HG03196 (cell line): ENCODE results near the gene FXYD5.

Experiments
- ATAC-seq: cut with Tn5 transposase; IDR thresholded peaks from one replicate; pipeline ENCODE4 v1.9.1; 2021; ENCODE audit not compliant: unreplicated experiment

The FXYD5 gene

DNA sequence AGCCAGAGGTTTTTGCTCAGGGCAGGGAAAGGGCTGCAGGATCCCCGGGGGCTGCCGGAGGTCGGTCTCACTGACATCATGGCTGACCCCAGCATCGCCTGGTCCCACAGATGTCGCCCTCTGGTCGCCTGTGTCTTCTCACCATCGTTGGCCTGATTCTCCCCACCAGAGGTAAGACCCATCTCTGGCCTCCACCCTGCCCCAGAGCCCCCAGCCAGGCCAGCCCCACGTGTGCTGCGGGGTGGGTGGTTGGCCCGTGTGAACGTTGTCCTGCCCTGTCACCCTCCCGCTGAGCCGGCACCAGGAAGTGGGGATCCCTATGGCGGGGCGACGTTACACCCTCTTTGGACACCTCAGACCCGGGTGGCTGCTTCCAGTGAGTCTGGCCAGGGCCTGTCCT is 906 bp downstream of the FXYD5 start:
- ATAC-seq, result no peak

DNA sequence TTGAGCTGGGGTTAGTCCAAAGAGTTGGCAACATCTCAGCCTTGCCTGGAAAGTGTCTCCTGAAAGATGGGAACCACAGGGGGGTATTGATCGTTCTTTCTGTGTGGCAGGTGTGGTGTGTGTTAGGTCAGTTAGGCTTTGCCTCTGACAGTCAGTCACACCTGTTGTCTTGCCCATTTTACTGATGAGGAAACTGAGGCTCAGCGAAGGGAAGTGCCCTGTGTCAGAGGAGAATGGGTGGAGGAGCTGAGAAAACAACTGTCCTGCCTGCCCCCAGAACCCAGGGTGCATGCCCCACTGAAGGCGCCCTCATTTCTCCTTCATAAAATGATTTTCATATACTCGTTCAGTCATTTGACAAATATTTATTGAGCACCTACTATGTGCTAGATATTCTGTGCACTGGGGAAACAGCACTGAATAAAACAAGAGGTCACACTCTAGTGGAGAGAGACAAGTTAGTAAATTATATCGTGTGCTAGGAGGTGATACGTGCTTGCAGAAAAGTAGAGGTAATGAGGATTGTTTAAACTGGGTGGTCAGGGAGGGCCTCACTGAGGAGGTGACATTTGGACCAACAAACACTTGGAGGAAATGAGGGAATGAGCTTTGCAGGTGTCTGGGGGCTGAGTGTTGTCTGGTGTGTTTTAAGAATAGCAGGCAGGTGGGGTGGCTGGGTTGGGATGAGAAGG is 1.6 kb downstream of the FXYD5 start:
- ATAC-seq, result no peak

DNA sequence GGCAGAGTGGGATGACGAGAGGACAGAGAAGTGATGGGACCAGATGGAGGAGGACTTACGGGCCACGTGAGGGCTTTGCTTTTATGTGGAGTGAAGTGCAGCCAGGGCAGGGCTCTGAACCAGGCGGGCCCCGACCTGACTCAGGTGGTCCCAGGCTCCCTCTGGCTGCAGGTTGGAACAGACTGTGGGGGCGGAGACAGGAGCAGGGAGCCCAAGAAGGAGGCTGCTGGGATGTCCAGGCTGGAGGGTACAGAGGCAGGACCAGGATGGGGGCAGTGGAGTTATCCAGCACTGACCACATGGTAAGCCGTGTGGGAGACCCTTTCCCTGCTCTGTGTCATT is 2.1 kb downstream of the FXYD5 start:
- ATAC-seq, result no peak

DNA sequence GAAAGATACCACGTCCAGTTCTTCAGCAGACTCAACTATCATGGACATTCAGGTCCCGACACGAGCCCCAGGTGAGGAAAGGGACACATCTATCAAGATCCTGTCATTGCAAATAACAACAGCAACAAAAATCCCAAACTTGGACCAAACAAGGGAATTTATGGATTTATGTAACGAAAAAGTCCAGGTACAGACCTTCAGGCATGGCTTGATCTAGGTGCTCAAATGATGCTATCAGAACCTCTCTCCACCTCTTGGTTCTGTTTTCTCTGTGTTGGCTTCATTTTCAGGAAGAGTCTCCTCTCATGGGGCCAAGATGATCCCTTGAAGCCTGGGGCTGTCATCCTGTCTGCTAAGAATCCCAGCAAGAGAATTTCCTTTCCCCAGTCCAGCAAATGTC is 2.9 kb downstream of the FXYD5 start:
- no peak for ATAC-seq

DNA sequence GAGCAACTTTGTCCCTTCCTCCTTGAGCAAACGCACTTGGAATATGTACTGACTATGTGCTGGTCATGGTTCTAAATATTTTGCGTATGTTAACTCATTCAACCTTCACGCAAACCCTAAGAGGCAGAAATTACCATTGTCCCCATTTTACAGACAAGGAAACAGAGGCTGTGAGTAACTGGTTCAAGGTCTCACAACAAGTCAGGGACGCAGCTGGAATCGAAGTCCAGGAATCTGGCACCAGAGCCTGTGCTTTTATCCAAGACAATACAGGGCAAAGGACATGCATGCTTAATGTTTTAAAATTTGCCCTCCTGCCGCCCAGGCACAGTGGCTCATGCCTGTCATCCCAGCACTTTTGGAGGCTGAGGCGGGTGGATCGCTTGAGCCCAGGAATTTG is 5.1 kb downstream of the FXYD5 start:
- no peak for ATAC-seq

DNA sequence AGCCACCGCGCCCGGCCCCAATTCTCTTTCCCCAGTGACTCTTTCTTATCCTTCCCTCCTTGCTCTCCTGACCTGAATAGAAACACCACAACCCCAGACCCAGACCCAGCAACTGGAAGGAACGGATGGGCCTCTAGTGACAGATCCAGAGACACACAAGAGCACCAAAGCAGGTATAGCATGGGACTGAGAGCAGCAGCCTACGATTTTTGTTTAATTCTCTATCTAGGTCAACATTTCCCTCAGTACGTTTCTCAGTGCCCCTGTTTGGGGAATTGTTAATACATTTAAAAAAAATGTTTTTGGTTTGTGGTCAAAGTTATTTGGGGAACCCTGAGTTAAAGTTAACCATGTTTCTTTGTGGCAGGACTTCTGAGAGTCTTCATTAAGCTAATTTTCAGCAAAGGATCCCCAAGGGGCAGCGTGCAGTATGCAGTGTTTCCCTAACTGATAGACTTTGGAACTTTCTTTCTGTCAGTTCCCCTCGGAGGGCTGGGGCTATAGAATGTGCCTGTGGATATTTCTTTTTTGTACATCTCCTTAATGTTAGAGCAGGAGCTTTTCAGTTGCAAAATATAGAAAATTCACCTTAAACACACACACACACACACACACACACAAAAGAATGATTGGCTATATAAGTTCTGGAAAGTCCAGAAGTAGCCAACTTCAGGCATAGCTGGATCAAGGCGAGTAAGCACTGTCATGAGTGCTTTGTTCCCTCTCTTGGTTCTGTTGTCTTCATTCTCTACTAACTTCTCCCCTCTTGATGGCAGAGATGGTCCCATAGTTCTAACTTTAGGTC is 6.3 kb downstream of the FXYD5 start:
- ATAC-seq, result no peak

DNA sequence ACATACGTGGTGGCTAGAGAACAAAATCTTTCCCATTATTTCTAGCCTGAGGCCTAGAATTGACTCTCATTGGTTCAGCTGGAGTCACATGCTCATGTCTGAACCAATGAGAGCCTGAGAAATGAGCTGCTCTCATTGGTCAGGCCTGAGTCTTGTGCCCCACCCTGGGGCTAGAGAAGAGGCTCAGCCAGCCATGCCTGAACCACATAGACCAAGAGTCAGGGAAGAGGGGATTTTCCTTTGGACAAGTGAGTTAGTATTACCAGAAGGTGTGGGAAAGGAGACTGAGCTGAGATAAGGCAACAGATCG is 6.9 kb downstream of the FXYD5 start:
- no peak for ATAC-seq

DNA sequence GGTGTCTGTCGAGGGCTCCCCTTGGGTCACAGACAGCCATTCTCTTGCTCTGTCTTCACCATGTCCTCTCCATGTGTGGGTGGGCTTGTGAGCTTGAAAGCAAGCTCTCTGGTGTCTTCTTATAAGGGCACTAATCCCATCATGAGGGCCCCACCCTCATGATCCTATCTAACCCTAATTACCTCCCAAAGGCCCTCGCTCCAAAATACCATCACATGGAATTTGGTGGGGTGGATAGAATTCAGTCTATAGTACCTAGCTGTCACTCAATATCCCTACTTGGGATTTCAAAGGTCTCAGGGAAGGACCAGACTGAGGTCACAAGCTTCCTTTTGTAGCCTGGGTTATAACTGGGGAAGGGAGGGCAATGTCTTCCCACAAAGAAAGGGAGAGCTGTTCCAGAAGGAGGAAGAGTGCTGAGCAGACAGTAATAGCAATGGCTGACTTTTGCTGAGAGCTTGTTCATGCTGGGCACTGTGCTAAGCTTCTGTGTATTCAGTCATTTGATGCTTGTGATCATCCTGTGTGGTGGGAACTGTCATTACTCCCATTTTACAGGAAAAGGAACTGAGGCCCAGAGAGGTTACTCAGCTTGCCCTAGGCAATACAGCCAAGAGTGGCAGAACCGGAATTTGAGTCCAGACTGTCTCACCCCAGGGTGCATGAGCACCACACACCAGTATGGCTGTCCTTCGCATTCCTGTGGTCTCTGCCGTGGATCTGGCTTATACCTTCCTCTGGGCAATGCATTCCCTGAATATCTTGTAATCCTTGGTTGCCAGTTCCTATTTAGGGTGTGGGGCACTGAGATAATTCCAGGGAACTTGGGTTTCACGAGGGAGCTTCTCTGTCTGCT is 8.2 kb downstream of the FXYD5 start:
- ATAC-seq, result no peak

DNA sequence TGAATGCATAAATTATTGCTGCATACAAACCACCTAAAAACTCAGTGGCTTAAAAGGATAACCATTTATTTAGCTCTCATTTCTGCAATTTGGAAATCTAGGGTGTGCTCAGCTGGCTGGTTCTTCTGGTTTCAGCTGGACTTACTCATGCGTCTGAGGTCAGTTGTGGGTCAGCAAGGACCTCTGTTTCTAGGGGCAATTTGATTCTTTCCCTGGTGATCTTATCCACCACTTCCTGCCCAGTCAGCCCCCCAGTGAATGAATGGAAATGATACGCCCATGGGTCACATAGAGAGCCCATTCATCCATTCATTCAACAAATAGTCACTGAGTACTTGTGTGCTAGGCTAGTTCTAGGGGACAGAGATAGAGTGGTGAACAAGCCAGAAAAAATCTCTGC is 9.9 kb downstream of the FXYD5 start:
- ATAC-seq, result no peak

DNA sequence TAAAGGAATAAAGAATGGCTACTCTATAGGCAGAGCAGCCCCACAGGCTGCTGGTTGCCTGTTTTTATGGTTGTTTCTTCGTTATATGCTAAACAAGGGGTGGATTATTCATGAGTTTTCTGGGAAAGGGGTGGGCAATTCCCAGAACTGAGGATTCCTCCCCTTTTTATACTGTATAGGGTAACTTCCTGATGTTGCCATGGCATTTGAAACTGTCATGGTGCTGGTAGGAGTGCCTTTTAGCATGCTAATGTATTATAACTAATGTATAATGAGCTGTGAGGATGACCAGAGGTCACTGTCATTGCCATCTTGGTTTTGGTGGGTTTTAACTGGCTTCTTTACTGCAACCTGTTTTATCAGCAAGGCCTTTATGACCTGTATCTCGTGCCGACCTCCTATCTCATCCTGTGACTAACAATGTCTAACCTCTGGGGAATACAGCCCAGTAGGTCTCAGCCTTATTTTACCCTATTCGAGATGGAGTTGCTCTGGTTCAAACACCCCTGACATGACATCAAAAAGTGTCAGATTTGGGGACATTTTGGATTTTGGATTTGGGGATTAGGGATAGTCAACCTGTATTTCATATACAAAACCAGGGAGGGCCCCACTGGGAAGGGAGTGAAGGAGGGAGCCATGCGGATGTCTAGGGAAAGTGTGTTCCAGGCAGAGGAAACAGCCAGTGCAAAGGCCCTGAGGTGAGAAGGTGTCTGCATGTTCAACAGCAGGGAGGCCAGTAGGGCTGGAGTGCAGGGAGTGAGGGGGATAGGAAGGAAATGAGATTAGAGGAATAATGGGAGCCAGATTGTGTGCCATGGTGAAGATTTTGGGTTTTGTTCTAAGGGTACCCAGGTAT is 10.9 kb downstream of the FXYD5 start:
- no peak for ATAC-seq

DNA sequence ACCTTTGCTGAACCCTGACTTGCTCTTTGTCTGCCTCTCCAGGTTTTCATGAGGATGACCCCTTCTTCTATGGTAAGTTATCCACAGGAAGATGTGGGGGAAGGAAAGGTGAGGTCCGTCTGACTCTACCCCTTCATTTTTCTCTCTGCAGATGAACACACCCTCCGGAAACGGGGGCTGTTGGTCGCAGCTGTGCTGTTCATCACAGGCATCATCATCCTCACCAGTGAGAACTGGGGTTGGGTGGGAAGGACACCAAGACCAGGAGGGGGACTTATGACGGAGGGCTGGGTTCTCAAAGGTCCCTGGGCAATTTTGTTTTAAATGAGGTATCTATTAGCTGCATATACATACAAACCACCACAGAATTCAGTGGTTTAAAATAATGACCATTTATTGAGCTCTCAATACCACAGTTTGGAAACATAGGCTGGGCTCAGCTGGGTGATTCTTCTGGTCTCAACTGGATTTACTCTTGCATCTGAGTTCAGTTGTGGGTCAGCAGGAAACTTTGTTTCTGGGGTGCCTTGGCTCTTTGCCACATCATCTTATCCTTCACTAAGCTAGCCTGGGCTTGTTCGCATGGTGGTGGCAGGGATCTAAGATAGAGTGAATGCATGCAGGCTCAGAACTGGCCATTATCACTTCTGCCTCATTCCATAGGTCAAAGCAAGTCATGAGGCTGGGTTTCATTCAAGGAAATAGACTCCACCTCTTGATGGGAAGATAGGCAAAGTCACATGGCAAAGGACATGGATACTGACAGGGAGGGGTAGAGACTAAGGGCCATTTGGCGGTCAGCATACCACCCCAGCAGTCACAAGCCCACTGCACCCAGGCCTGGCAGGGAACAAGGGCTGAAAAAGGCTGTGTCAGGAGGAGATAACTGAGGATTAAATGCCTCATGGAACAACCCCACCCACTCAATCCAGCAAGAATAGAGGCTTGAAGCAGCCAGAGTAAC is 11.8 kb downstream of the FXYD5 start:
- ATAC-seq, result no peak

DNA sequence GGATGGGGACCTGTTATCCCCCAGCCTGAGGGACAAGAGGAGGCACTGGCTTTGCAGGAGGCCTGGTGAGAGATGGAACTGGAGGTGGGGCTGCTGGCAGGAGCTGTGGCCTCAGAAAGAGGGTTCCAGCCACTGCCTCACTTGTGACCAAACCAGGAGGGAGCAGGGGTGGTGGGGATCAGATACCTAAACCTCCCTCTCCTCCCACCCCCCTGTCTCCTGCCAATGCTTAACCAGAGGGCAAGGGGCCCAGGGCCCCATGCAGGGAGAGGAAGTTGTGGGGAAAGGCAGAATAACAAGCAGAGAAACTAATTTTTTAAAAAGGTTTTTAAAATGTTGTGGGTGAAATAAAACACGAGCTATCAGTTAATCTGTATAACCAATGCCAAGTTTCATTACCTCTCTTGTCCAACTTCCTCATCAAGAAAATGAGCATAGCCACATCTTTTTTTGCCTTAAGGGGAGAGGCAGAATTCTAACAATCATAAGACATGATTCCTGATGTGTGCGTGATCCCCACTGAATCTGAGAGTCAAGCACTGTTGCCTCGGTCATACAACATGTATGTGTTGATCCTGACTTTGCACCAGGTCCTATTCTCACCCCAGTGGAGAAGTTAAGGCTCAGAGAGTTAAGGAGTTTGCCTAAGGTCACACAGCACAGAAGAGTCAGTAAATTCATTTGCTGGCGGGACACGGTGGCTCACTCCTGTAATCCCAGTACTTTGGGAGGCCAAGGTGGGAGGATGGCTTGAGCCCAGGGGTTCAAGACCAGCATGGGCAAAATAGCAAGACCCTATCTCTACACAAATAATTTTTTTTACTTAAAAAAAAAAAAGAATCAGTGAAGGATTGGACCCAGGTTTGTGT is 12.9 kb downstream of the FXYD5 start:
- no peak for ATAC-seq

DNA sequence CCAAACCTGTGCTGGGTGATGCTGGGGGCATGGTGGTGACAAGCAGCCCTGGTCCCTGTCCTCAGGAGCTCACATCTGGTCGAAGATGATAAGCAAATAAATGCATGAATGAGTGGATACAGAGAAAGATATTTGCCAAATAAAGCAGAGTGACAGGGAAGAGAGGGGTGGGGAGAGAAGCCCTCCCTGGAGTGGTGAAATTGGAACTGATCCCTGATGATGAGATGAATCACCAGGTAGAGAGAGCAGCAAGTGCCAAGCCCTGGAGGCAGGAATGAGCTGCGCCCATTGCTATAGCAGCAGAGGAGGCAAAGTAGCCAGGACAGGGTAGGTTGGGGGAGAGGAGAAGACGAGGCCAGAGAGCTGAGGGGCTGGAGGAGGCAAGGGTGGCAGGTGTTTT is 13.7 kb downstream of the FXYD5 start:
- no peak for ATAC-seq

DNA sequence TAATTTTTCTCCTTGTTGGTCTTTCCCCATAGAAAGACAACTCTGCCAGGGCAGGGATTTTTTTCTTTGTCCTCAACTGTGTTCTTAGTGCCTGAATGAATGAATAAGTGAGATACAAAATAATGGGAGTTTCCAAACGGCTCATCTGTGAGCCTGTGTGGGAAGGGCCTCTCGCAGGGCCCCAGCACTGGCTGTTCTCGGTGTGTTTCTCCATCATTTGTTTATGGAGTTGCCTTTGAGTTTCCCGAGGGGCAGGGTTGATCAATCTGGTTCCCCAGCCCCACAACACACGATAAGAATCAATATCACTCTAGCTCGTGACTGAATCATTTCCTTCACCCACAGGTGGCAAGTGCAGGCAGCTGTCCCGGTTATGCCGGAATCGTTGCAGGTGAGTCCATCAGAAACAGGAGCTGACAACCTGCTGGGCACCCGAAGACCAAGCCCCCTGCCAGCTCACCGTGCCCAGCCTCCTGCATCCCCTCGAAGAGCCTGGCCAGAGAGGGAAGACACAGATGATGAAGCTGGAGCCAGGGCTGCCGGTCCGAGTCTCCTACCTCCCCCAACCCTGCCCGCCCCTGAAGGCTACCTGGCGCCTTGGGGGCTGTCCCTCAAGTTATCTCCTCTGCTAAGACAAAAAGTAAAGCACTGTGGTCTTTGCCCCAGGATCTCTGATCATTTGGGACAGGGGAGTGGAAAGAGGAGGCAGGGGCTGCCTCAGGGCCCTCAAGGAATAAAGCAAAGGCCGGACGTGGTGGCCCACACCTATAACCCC is 14.9 kb downstream of the FXYD5 start:
- ATAC-seq, result no peak

DNA sequence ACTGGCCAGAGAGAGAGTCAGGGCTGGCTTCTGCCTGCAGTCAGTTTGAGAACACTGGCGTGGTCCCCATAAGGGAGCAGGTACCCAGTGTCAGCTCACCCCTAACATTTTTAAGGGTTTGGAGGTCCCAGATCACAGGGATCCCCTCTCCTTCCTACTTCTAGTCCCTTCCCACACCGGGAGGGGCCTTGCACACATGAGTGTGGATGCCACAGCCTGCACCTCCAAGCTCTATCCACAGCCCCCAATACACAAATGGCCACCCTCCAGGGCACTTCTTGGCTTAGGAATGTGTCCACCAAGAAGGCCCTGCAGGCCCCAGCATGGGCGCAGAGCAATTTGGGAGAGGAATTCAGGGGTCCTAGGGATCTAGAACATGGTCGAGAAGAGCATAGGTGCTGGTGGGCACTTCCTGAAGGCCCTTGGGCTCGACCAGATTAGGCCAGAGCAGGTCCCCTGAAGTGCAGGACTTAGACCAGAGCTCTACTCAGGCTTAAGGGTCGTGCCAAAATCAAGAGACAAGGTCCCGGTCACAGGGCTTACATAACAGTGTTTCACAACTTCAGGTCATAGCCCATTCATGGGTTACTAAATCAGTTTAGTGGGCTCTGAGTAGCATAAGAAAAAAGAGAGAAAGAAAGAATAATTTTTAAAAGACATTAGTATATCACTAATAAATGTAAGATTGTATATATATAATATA is 16.0 kb downstream of the FXYD5 start:
- ATAC-seq, result no peak

DNA sequence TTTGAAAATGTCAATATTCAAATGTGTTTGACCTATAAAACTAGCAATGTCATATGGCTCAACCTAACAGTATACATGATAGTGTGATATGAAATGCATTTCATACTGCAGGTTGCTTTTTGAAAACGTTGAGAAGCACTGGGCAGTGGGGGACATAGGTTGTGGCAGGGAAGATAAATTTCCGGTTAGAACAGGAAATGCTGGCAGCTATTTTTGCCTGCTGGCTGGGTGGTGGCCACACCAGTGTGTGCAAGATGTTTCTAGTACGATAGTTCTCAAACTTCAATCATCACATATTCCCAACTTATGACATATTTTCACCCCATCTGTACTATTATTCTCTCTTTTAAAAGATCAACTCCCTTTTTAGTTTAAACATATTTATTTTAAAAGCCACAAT is 17.2 kb downstream of the FXYD5 start:
- no peak for ATAC-seq

DNA sequence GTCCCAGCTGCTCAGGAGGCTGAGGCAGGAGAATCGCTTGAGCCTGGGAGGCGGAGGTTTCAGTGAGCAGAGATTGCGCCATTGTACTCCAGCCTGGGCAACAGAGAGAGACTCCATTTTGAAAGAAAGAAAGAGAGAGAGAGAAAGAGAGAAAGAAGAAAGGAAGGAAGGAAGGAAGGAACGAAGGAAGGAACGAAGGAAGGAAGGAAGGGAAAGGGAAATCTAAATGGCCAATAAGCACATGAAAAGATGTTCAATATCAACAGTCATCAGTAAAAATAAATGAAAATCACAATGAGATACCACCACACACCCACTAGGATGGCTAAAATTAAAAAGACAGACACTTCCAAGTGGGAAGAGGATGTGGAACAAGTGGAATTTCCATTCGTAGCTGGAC is 19.7 kb downstream of the FXYD5 start:
- no peak for ATAC-seq

DNA sequence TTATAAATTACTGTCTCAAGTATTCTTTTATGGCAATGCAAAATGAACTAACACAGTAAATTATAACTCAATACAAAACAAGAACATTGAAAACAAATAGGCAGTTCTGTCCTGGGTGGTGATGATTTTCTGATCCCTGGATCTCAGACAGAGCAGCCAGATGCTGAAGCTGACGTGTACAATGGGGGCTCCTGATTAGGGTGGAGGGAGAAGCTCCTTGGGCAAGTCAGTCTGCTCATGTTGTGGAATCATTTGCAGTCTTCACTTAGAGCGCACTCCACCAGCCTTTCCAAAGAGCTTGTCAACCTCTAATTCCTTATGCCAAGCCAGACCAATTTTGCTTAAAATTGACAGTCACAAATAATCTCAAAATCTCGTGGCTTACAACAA is 21.6 kb downstream of the FXYD5 start:
- no peak for ATAC-seq
